H9 (cell line): Measurements from ENCODE around the gene EPS8. TPM values are rescaled to one million over a fixed set of nuclear protein-coding genes. Genes with fewer than 3 reads are reported as not detected.

Source experiments
- DNase-seq: peaks from one replicate; pipeline ENCODE4 v3.0.0-alpha.2; 2017
- H2AFZ ChIP-seq: one replicate; pipeline ENCODE4 v1.6.1; 2013; ENCODE audit warnings: mild to moderate bottlenecking, low read length, control low read depth, moderate library complexity
- H2AK5ac ChIP-seq: 2 replicates; pipeline ENCODE4 v1.6.1; 2013; ENCODE audit warnings: low read length, control low read depth, mixed read lengths; ENCODE audit not compliant: insufficient read length
- H2BK120ac ChIP-seq: one replicate; pipeline ENCODE4 v1.6.1; 2013; ENCODE audit warnings: low read depth, mild to moderate bottlenecking, low read length, control low read depth, inconsistent platforms; ENCODE audit not compliant: poor library complexity, severe bottlenecking
- H2BK12ac ChIP-seq: 2 replicates; pipeline ENCODE4 v1.6.1; 2013; ENCODE audit warnings: low read length, control low read depth, mixed read lengths, low read depth; ENCODE audit not compliant: insufficient read length
- H2BK15ac ChIP-seq: 2 replicates; pipeline ENCODE4 v1.6.1; 2013; ENCODE audit warnings: low read depth, low read length, control low read depth
- H2BK20ac ChIP-seq: one replicate; pipeline ENCODE4 v1.6.1; 2013; ENCODE audit warnings: low read depth, mild to moderate bottlenecking, low read length, control low read depth, inconsistent platforms; ENCODE audit not compliant: poor library complexity, severe bottlenecking
- H2BK5ac ChIP-seq: 2 replicates; pipeline ENCODE4 v1.6.1; 2013; ENCODE audit warnings: low read length, control low read depth, mixed read lengths; ENCODE audit not compliant: insufficient read length
- H3K14ac ChIP-seq: 2 replicates; pipeline ENCODE4 v1.6.1; 2013; ENCODE audit warnings: low read length, control low read depth; ENCODE audit not compliant: insufficient read depth
- H3K18ac ChIP-seq: 2 replicates; pipeline ENCODE4 v1.6.1; 2013; ENCODE audit warnings: low read depth, mild to moderate bottlenecking, mixed read lengths, low read length, control low read depth; ENCODE audit not compliant: insufficient read length
- H3K23ac ChIP-seq: 2 replicates; pipeline ENCODE4 v1.6.1; 2013; ENCODE audit warnings: low read length, control low read depth, mixed read lengths, low read depth; ENCODE audit not compliant: insufficient read length
- H3K23me2 ChIP-seq: 2 replicates; pipeline ENCODE4 v1.6.1; 2013; ENCODE audit warnings: low read depth, mild to moderate bottlenecking, mixed read lengths, low read length, control low read depth; ENCODE audit not compliant: insufficient read length, poor library complexity, severe bottlenecking
- H3K27ac ChIP-seq: 2 replicates; pipeline ENCODE4 v1.5.1; 2013; ENCODE audit warnings: low read length, control low read depth, mixed read lengths, low read depth; ENCODE audit not compliant: insufficient read length
- H3K27me3 ChIP-seq: 2 replicates; pipeline ENCODE4 v1.6.1; 2013; ENCODE audit warnings: low read length, control low read depth, inconsistent platforms; ENCODE audit not compliant: insufficient read depth
- H3K4ac ChIP-seq: 2 replicates; pipeline ENCODE4 v1.6.1; 2013; ENCODE audit warnings: low read depth, mild to moderate bottlenecking, control low read depth, inconsistent platforms, low read length, moderate library complexity
- H3K4me1 ChIP-seq: 2 replicates; pipeline ENCODE4 v1.6.1; 2013; ENCODE audit warnings: low read length, control low read depth, inconsistent platforms; ENCODE audit not compliant: insufficient read depth
- H3K4me2 ChIP-seq: 2 replicates; pipeline ENCODE4 v1.6.1; 2013; ENCODE audit warnings: low read length, control low read depth, mixed read lengths; ENCODE audit not compliant: insufficient read length, insufficient read depth
- H3K56ac ChIP-seq: 2 replicates; pipeline ENCODE4 v1.6.1; 2013; ENCODE audit warnings: low read depth, mild to moderate bottlenecking, mixed read lengths, low read length, control low read depth; ENCODE audit not compliant: insufficient read length
- H3K79me1 ChIP-seq: 2 replicates; pipeline ENCODE4 v1.6.1; 2013; ENCODE audit warnings: low read depth, mild to moderate bottlenecking, moderate library complexity, low read length, control low read depth, inconsistent platforms; ENCODE audit not compliant: insufficient read depth, poor library complexity, severe bottlenecking
- H3K79me2 ChIP-seq: 2 replicates; pipeline ENCODE4 v1.6.1; 2013; ENCODE audit warnings: low read length, control low read depth, inconsistent platforms; ENCODE audit not compliant: insufficient read depth
- H3K9ac ChIP-seq: 2 replicates; pipeline ENCODE4 v1.6.1; 2013; ENCODE audit warnings: low read length, control low read depth, mixed read lengths; ENCODE audit not compliant: insufficient read length; ENCODE audit errors: extremely low read depth
- H3K9me3 ChIP-seq: one replicate; pipeline ENCODE4 v1.6.1; 2013; ENCODE audit warnings: low read depth, low read length, inconsistent platforms; ENCODE audit not compliant: control insufficient read depth
- H3T11ph ChIP-seq: one replicate; pipeline ENCODE4 v1.6.1; 2013; ENCODE audit warnings: mild to moderate bottlenecking, low read length, control low read depth, inconsistent platforms
- H4K20me1 ChIP-seq: one replicate; pipeline ENCODE4 v1.6.1; 2013; ENCODE audit not compliant: control insufficient read depth, insufficient read length, insufficient read depth
- H4K5ac ChIP-seq: 2 replicates; pipeline ENCODE4 v1.6.1; 2013; ENCODE audit warnings: low read depth, mild to moderate bottlenecking, mixed read lengths, low read length, control low read depth; ENCODE audit not compliant: insufficient read length
- H4K8ac ChIP-seq: replicated peaks from 2 replicates; pipeline ENCODE4 v1.6.1; 2013; ENCODE audit warnings: low read length, control low read depth, mixed read lengths, low read depth; ENCODE audit not compliant: insufficient read length
- H4K91ac ChIP-seq: 2 replicates; pipeline ENCODE4 v1.6.1; 2013; ENCODE audit warnings: low read depth, mild to moderate bottlenecking, moderate library complexity, mixed read lengths, low read length, control low read depth; ENCODE audit not compliant: insufficient read length
- H3K27ac Mint-ChIP-seq, 3 experiments: 2 replicates in 2 of 3; 3 replicates in 1 of 3; pipeline ENCODE4 v1.8.0; 2020 to 2021; ENCODE audit warnings: mixed read lengths in 3 of 3, mild to moderate bottlenecking in 1 of 3, moderate library complexity in 1 of 3
- H3K27me3 Mint-ChIP-seq: 2 replicates; pipeline ENCODE4 v1.8.0; 2021; ENCODE audit warnings: low read depth, mild to moderate bottlenecking, moderate library complexity, mixed read lengths
- H3K36me3 Mint-ChIP-seq, 3 experiments: 2 replicates in 2 of 3; 3 replicates in 1 of 3; pipeline ENCODE4 v1.8.0; 2020 to 2021; ENCODE audit warnings: low read depth in 3 of 3, mixed read lengths in 3 of 3; ENCODE audit not compliant: insufficient read depth in 1 of 3
- H3K4me1 Mint-ChIP-seq, 2 experiments: 2 replicates each; pipeline ENCODE4 v1.8.0; 2020; ENCODE audit warnings: mixed read lengths in 2 of 2
- H3K4me3 Mint-ChIP-seq, 2 experiments: 2 replicates in 1 of 2; 3 replicates in 1 of 2; pipeline ENCODE4 v1.8.0; 2020 to 2021; ENCODE audit warnings: mild to moderate bottlenecking in 2 of 2, mixed read lengths in 2 of 2, moderate library complexity in 1 of 2
- H3K9me3 Mint-ChIP-seq, 2 experiments: 2 replicates in 1 of 2; 3 replicates in 1 of 2; pipeline ENCODE4 v1.8.0; 2020; ENCODE audit warnings: mild to moderate bottlenecking in 2 of 2, mixed read lengths in 2 of 2, moderate library complexity in 1 of 2
- WGBS: extraction: QIAGEN DNeasy Blood & Tissue Kit; methylation state at CpG from one replicate; pipeline ENCODE4 v1.1.7; 2013; ENCODE audit warnings: missing lambda C conversion rate, low lambda C conversion rate, mixed read lengths; ENCODE audit not compliant: insufficient read length; ENCODE audit errors: extremely low coverage; 5-methylcytosine and 5-hydroxymethylcytosine counted together
- total RNA-seq: library from RNA; stranded (reverse); gene quantifications from 2 replicates; pipeline ENCODE4 v1.2.1, GENCODE V29; 2021
- TF ChIP-seq, protein P1 (sequence below): fragments of 200-600 bp; sonication (generic); conservative IDR thresholded peaks from 3 replicates; pipeline ENCODE4 v1.8.0; 2021; ENCODE audit warnings: antibody characterized with exemption, mild to moderate bottlenecking

EPS8 gene
- total RNA-seq, 1 experiment from 2014 or later: 2.2 TPM

DNA sequence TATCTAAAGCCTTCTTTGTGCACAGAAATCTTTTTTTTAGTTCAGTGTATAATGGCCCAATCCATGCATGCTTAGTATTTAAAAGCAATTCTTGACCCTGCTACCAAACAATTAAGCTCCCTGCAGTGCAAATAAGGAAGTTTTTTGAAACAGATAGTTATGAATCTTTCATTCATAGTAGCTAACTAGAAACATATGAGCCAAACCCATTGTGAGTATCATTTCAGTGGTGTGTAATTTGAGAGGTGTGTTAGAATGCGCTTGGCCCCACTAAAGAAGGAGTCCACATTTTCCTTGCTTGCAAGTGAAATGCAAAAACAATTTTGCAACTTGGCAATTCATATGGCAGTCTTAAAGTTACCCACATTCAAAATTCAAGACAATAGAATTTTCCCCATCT, 14.4 kb downstream of the EPS8 start:
- no peaks in the 10 kb centered on the region for H3K79me1 ChIP-seq
- no peak overlapping the region for H2AK5ac ChIP-seq
- no peak overlapping the region for H3K27ac ChIP-seq
- no peaks in the 10 kb centered on the region for H3K9me3 Mint-ChIP-seq
- H3K4ac ChIP-seq: no peak overlapping the region
- H3K27me3 ChIP-seq: no peaks in the 10 kb centered on the region
- no peak overlapping the region for H2BK15ac ChIP-seq
- no peak overlapping the region for H2BK120ac ChIP-seq
- H3K9me3 ChIP-seq: no peaks in the 10 kb centered on the region
- H3K23me2 ChIP-seq: no peaks in the 10 kb centered on the region
- no peak overlapping the region for H2BK5ac ChIP-seq
- H2BK20ac ChIP-seq: no peak overlapping the region
- no peak overlapping the region for H3K9ac ChIP-seq
- no peak overlapping the region for H3K23ac ChIP-seq
- peaks cover 16 to 17% of the 10 kb centered on the region in 2 experiments for H3K4me1 Mint-ChIP-seq
- H2AFZ ChIP-seq: no peak overlapping the region
- no CpG with 5 or more reads among the region's 1 CpG for WGBS
- H3K4me1 ChIP-seq: no peaks in the 10 kb centered on the region; the same call in 1 of the 2 replicates
- no peaks in the 10 kb centered on the region for H3K36me3 Mint-ChIP-seq
- TF ChIP-seq, protein P1, sequence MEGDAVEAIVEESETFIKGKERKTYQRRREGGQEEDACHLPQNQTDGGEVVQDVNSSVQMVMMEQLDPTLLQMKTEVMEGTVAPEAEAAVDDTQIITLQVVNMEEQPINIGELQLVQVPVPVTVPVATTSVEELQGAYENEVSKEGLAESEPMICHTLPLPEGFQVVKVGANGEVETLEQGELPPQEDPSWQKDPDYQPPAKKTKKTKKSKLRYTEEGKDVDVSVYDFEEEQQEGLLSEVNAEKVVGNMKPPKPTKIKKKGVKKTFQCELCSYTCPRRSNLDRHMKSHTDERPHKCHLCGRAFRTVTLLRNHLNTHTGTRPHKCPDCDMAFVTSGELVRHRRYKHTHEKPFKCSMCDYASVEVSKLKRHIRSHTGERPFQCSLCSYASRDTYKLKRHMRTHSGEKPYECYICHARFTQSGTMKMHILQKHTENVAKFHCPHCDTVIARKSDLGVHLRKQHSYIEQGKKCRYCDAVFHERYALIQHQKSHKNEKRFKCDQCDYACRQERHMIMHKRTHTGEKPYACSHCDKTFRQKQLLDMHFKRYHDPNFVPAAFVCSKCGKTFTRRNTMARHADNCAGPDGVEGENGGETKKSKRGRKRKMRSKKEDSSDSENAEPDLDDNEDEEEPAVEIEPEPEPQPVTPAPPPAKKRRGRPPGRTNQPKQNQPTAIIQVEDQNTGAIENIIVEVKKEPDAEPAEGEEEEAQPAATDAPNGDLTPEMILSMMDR: no peak
- no peak overlapping the region for H4K8ac ChIP-seq
- H2BK12ac ChIP-seq: no peak overlapping the region
- H3K27me3 Mint-ChIP-seq: no peaks in the 10 kb centered on the region
- H3K79me2 ChIP-seq: no peaks in the 10 kb centered on the region
- H3K4me3 Mint-ChIP-seq: no peak overlapping the region
- H3K4me2 ChIP-seq: no peak overlapping the region
- no peak overlapping the region for H3K27ac Mint-ChIP-seq
- no peak overlapping the region for H3K18ac ChIP-seq
- no peak overlapping the region for H3K56ac ChIP-seq
- no peak overlapping the region for H4K91ac ChIP-seq
- no peaks in the 10 kb centered on the region for H4K20me1 ChIP-seq
- no peak for DNase-seq
- H4K5ac ChIP-seq: no peak overlapping the region
- H3T11ph ChIP-seq: no peak overlapping the region
- H3K14ac ChIP-seq: no peak overlapping the region
